ENCODE measurements around the gene HHIP.
"Not testable (repeated sequence)": the region's sequence is repeated elsewhere in the genome, so short reads cannot be mapped to it uniquely, and the experiment has no call there.

The HHIP gene

DNA sequence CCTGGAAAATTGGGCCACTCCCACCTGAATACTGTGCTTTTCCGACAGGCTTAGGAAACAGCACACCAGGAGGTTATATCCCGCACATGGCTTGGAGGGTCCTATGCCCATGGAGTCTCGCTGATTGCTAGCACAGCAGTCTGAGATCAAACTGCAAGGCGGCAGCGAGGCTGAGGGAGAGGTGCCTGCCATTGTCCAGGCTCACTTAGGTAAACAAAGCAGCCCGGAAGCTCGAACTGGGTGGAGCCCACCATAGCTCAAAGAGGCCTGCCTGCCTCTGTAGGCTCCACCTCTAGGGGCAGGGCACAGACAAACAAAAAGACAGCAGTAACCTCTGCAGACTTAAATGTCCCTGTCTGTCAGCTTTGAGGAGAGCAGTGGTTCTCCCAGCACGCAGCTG lies 122.9 kb downstream of the HHIP start:
- DNase-seq: not testable (repeated sequence)

DNA sequence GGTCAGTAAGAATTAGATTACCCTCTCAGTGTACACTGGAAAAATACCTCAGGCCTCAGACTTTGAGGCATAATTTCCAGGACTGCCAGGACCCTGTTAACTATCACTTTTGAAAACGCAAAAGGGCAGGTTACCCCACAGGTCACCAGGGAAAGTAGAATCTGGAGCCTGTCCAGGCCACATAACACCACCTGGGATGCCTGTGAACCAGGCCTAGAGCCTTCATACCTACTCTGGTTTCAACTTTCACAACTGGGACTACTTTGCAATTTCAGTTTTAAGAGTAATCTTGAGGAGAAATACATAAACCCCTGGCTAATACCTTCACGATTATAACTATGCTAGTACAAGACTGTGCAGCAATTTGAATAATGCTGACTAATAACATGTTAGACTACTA lies 132.4 kb downstream of the HHIP start:
- DNase-seq: no peak

DNA sequence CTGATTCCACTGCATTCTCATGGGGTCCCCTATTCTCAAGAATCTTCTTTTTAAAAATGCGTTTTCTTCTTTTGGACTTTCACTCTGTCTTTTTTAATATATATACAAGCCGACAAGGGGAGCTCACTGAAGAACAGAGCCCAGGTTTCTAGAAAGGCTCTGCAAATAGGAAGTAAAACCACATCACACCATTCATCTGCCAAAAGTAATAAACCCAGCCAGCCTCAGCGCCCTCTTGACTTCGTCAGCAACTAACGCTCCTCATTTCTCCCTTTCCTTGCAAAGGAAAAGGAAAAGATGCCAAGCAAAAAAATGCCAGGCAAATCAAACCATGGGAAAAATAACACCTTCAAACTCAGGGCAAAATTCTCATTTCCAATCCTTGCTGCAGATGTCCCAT lies 136.4 kb downstream of the HHIP start:
- no peak for DNase-seq

DNA sequence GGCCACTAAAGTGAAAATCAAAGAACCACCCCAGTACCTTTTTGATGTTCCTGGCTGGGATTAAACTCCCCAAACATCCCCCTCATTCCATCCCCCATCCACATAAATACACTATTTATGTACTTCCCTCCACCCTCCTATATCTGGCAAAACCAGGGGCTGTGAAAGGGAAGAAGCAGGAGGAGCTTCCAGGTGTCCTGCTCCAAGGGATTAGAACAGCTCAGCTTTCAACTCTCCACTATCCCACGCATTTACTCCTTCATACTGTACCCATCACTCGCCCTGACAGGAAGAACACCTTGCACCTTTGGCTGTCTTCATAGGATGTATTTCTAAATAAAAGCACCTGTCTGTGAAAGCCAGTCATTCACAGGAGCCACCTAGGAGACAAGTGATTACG lies 140.0 kb downstream of the HHIP start:
- DNase-seq: no peak

DNA sequence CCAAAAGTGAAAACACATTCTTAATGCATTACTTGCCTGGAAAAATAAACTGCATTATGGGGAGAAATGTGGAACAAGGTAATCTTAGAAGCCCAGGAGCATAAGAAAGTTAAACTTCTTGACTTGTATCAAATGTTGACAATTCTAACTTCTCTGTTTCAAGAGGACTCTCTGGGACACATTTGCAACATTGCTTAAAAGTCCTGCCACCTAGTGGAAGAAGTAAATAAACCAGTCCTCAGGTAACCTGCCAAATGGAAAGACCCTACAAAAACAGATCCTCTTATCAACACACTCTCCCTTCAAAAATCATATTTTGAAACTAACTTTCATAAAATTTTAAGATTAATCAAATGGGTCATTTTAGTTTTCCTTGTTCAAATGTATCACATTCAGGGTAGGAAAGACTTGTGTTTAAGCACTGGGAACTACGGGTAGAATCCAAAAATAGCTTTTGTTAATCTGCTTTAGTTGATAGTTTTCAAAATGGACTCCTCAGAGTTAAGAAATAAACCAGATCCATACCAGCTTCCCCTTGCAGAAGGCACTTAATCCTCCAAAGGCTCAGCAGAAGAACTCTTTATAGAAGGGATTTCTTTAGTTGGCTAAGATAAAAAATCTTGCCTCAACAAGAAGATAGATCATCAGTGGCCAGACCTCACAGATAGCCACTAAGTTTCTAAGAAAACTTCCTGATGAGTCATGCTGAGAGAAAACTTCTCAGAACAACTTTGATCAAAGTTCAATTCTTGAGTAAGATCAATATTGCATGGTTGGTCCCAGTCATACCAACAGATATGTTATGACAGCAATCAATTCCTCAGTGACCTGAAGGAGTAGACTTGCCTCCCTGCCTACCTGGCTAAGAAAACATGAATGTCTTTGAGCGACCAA lies 141.7 kb downstream of the HHIP start:
- no peak for DNase-seq

DNA sequence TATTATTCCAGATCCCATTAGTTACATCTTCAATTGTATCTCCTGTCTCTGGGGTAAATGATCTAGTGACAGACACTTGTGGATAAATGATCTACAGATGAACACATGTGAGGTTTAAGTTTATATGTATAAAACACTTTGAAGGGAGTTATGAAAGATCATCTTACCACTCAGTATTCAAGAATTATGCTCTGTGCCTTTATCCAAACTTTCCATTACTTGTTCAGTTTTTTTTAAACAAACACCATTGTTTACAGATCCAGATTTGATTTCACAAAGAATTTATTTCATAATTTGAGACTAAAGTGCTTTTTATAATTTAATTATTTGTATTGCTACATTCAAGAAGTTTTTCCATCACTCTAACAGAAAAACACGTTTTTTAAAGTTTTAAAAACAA lies 142.5 kb downstream of the HHIP start:
- DNase-seq: no peak

DNA sequence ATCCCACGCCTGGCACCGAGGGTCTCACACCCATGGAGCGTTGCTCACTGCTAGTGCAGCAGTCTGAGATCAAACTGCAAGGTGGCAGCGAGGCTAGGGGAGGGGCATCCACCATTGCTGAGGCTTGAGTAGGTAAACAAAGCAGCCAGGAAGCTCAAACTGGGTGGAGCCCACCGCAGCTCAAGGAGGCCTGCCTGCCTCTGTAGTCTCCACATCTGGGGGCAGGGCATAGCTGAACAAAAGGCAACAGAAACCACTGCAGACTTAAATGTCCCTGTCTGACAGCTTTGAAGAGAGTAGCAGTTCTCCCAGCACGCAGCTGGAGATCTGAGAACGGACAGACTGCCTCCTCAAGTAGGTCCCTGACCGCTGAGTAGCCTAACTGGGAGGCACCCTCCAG lies 146.0 kb downstream of the HHIP start:
- DNase-seq: not testable (repeated sequence)

Data from NCI-H1105 (cell line).